B cell (primary cell): ENCODE results near the gene STK38L.

ENCODE experiments used
- CTCF ChIP-seq: fragments of 200-600 bp; IDR thresholded peaks from one replicate; pipeline ENCODE4 v1.8.0; 2022; ENCODE audit warnings: antibody characterized with exemption, mild to moderate bottlenecking
- EZH2 ChIP-seq: IDR thresholded peaks from 2 replicates; pipeline ENCODE4 v1.6.1; 2012; ENCODE audit warnings: borderline replicate concordance, low read depth, mild to moderate bottlenecking, moderate library complexity, low read length; ENCODE audit not compliant: insufficient read depth, poor library complexity, severe bottlenecking

- TF ChIP-seq CTCF: no peak
- no peak for TF ChIP-seq EZH2
These were observed 39.9 kb downstream of the STK38L start for GRCh38 chr12:27284021-27284420.
